ENCODE results near the gene IGSF21.

GRCh38 chr1:18357622-18358230 is 250.1 kb downstream of the IGSF21 start:
- TF ChIP-seq ARNTL (CRISPR knock-in tag; IDR thresholded peaks at IDR 0.05; ENCODE audit: borderline replicate concordance, low read depth) (no peak), SNAI2 (CRISPR knock-in tag; IDR thresholded peaks at IDR 0.05) (no peak), RARB (CRISPR knock-in tag; IDR thresholded peaks at IDR 0.05) (no peak), ZFP3 (CRISPR knock-in tag; IDR thresholded peaks at IDR 0.05) (no peak), PATZ1 (CRISPR knock-in tag; IDR thresholded peaks at IDR 0.05; ENCODE audit: borderline replicate concordance) (no peak)

Measured in SK-N-SH treated with all-trans-retinoic acid at 6 μM for 48 hours (cell line).